A549 (cell line): ENCODE measurements around the gene NR3C2. TPM values are rescaled to one million over a fixed set of nuclear protein-coding genes. Genes with fewer than 3 reads are reported as not detected.

Experiments
- ATAC-seq, 2 experiments: fragments of 200-7000 bp in 1 of 2; fragments of >200 bp in 1 of 2; cut with Nextera tagmentation in 1 of 2; cut with Tn5 transposase in 1 of 2; 3 replicates each; pipeline versions ENCODE4 v1.8.0 to v1.9.1; 2018 to 2020; ENCODE audit warnings: mild to moderate bottlenecking in 1 of 2, moderate library complexity in 1 of 2
- CTCF ChIA-PET: fragments of 300-600 bp; sonication (Branson Sonifier 250); formaldehyde crosslinking; extraction: SDS; loops from one replicate; lab custom pipeline; 2021; ENCODE audit warnings: antibody characterized with exemption, inconsistent platforms; lab: Yijun Ruan, JAX
- POLR2A ChIA-PET: fragments of 350-600 bp; formaldehyde crosslinking; extraction: SDS; loops from one replicate; lab custom pipeline; 2021; ENCODE audit warnings: antibody characterized with exemption, inconsistent platforms; lab: Yijun Ruan, JAX
- DNase-seq, 2 experiments: peaks; one replicate each; pipeline versions ENCODE4 v3.0.0 to v3.0.0-alpha.2; 2011 to 2016; ENCODE audit warnings: low read depth in 1 of 2, low spot score in 1 of 2
- FAIRE-seq: peaks from 2 replicates; lab custom pipeline; 2011; peaks lifted over from hg19 to GRCh38; lab: Jason Lieb, UNC
- H3K27ac ChIP-seq, 2 experiments: fragments of >200 bp; sonication (Bioruptor Twin); formaldehyde crosslinking; 3 replicates each; pipeline ENCODE4 v1.5.1; 2016 to 2017
- H3K4me1 ChIP-seq: fragments of >200 bp; sonication (Bioruptor Twin); formaldehyde crosslinking; 3 replicates; pipeline ENCODE4 v1.6.1; 2016
- H3K4me2 ChIP-seq: fragments of >200 bp; sonication (Bioruptor Twin); formaldehyde crosslinking; 3 replicates; pipeline ENCODE4 v1.6.1; 2016
- H3K4me3 ChIP-seq: fragments of >200 bp; sonication (Bioruptor Twin); formaldehyde crosslinking; 3 replicates; pipeline ENCODE4 v1.5.1; 2016
- H3K9me3 ChIP-seq: fragments of >200 bp; sonication (Bioruptor Twin); formaldehyde crosslinking; 3 replicates; pipeline ENCODE4 v1.6.1; 2016
- CBX8 ChIP-seq: fragments of 200-600 bp; sonication (generic); IDR thresholded peaks from 2 replicates; pipeline ENCODE4 v1.6.1; 2016
- CHD4 ChIP-seq: fragments of 200-600 bp; sonication (generic); IDR thresholded peaks from 2 replicates; pipeline ENCODE4 v1.6.1; 2016; ENCODE audit warnings: antibody characterized with exemption, mild to moderate bottlenecking, borderline replicate concordance
- ESRRA ChIP-seq: fragments of 150-350 bp; IDR thresholded peaks from 2 replicates; pipeline ENCODE4 v1.6.1; 2014; ENCODE audit warnings: mild to moderate bottlenecking, low read length, borderline replicate concordance
- FOSL2 ChIP-seq, 2 experiments: fragments of 450-650 bp in 1 of 2; fragments of >200 bp in 1 of 2; sonication (Bioruptor Twin) in 1 of 2; formaldehyde crosslinking; IDR thresholded peaks; 2 replicates each; pipeline versions ENCODE4 v1.5.0 to v1.6.1; 2016 to 2020; ENCODE audit warnings: mild to moderate bottlenecking in 1 of 2, moderate library complexity in 1 of 2
- HDAC2 ChIP-seq: fragments of 200-600 bp; sonication (generic); IDR thresholded peaks from 2 replicates; pipeline ENCODE4 v1.6.1; 2016
- JUNB ChIP-seq: fragments of >200 bp; sonication (Bioruptor Twin); formaldehyde crosslinking; IDR thresholded peaks from 2 replicates; pipeline ENCODE4 v1.6.1; 2016
- KDM1A ChIP-seq: fragments of 200-600 bp; sonication (generic); IDR thresholded peaks from 2 replicates; pipeline ENCODE4 v1.6.1; 2016; ENCODE audit warnings: low read depth, mild to moderate bottlenecking
- KDM5A ChIP-seq: fragments of 200-600 bp; sonication (generic); IDR thresholded peaks from 2 replicates; pipeline ENCODE4 v1.6.1; 2016; ENCODE audit warnings: antibody characterized with exemption, mild to moderate bottlenecking
- MAFK ChIP-seq: fragments of 450-650 bp; IDR thresholded peaks from 2 replicates; pipeline ENCODE4 v1.6.1; 2014; ENCODE audit not compliant: partially characterized antibody
- NPAS2 ChIP-seq: fragments of 250-450 bp; sonication (Bioruptor Pico); IDR thresholded peaks from 2 replicates; pipeline ENCODE4 v1.8.0; 2022; ENCODE audit warnings: mild to moderate bottlenecking, moderate library complexity, borderline replicate concordance
- PHF8 ChIP-seq: fragments of 200-600 bp; sonication (generic); IDR thresholded peaks from 2 replicates; pipeline ENCODE4 v1.6.1; 2016; ENCODE audit warnings: low read depth, mild to moderate bottlenecking, antibody characterized with exemption, moderate library complexity, borderline replicate concordance
- RAD21 ChIP-seq, 2 experiments: fragments of >200 bp in 1 of 2; sonication (Bioruptor Twin) in 1 of 2; formaldehyde crosslinking in 1 of 2; IDR thresholded peaks in 1 of 2; conservative IDR thresholded peaks in 1 of 2; 2 replicates in 1 of 2; 3 replicates in 1 of 2; pipeline ENCODE4 v1.6.1; 2012 to 2018; ENCODE audit warnings: inconsistent platforms in 1 of 2
- RARB ChIP-seq: fragments of 250-450 bp; sonication (Bioruptor Pico); IDR thresholded peaks from 2 replicates; pipeline ENCODE4 v1.8.0; 2021; ENCODE audit warnings: mild to moderate bottlenecking, moderate library complexity
- RCOR1 ChIP-seq: fragments of 150-350 bp; IDR thresholded peaks from 2 replicates; pipeline ENCODE4 v1.6.1; 2014; ENCODE audit warnings: antibody characterized with exemption, low read length, low read depth
- RFX5 ChIP-seq: fragments of 450-650 bp; IDR thresholded peaks from 2 replicates; pipeline ENCODE4 v1.7.1; 2014; ENCODE audit warnings: antibody characterized with exemption, mild to moderate bottlenecking, moderate library complexity
- RNF2 ChIP-seq: fragments of 200-600 bp; sonication (generic); IDR thresholded peaks from 2 replicates; pipeline ENCODE4 v1.6.1; 2016; ENCODE audit warnings: low read depth, mild to moderate bottlenecking, antibody characterized with exemption, moderate library complexity, borderline replicate concordance
- SMC3 ChIP-seq: fragments of >200 bp; sonication (Bioruptor Twin); formaldehyde crosslinking; IDR thresholded peaks from 3 replicates; pipeline ENCODE4 v1.6.1; 2018; ENCODE audit warnings: inconsistent platforms
- SREBF2 ChIP-seq: fragments of 450-650 bp; IDR thresholded peaks from 2 replicates; pipeline ENCODE4 v1.6.1; 2014; ENCODE audit warnings: mild to moderate bottlenecking, moderate library complexity
- ZNF302 ChIP-seq: fragments of 250-450 bp; sonication (Bioruptor Pico); IDR thresholded peaks from 2 replicates; pipeline ENCODE4 v1.9.0; 2021; ENCODE audit warnings: inconsistent platforms, mild to moderate bottlenecking, moderate library complexity
- ZSCAN20 ChIP-seq: fragments of 250-450 bp; sonication (Bioruptor Pico); IDR thresholded peaks from 2 replicates; pipeline ENCODE4 v1.8.0; 2022; ENCODE audit warnings: mild to moderate bottlenecking, moderate library complexity
- WGBS: methylation state at CpG from one replicate; pipeline ENCODE4 v1.1.6; 2017; ENCODE audit errors: missing lambda C conversion rate; 5-methylcytosine and 5-hydroxymethylcytosine counted together
- polyA plus RNA-seq, 4 experiments: library from polyadenylated mRNA; depleted of rRNA in 3 of 4; stranded (reverse); fragments of >200 nt; fragmentation: RNase III in 1 of 4; extraction: RNeasy Plus Mini Kit Qiagen cat#74134 plus additional on column Dnase treatment in 1 of 4; gene quantifications; 2 replicates in 3 of 4; 3 replicates in 1 of 4; pipeline ENCODE4 v1.2.3, GENCODE V29; 2011 to 2017
- TF ChIP-seq, protein P1 (sequence below): fragments of 200-600 bp; sonication (generic); IDR thresholded peaks from 2 replicates; pipeline ENCODE4 v1.6.1; 2016; ENCODE audit warnings: antibody characterized with exemption, mild to moderate bottlenecking, moderate library complexity
- TF ChIP-seq, protein P2 (sequence below): fragments of >200 bp; sonication (Bioruptor Twin); formaldehyde crosslinking; IDR thresholded peaks from 3 replicates; pipeline ENCODE4 v1.6.1; 2016
- TF ChIP-seq, protein P3 (sequence below): fragments of 250-450 bp; sonication (Bioruptor Pico); IDR thresholded peaks from 2 replicates; pipeline ENCODE4 v1.5.0; 2021; ENCODE audit warnings: mild to moderate bottlenecking, moderate library complexity, borderline replicate concordance

NR3C2 gene
- polyA plus RNA-seq, 2 of the 4 experiments (the other 2 are of a cell fraction), result 0.01 to 0.03 TPM

DNA sequence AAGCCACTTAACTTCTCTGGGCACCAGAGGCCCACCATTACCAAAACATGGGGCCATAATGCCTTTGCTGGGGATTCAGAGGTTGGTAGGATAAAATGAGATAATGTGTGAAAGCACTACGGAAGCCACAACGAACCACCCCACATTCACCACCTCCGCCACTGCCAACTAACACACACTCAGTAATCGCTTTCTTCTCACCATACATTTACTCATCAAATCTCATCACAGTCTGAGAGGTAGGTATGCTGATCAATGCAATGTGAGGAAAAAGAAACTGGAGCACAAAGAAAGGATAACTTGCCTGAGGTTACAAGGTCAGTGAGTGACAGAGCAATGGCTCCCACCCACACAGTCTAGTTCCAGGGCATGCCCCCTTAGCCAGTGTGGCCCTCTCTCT, 257.3 kb downstream of the NR3C2 start:
- Histone ChIP-seq H3K4me1 (no peaks in the 10 kb centered on the region), H3K4me3 (no peak overlapping the region), H3K9me3 (no peaks in the 10 kb centered on the region), H3K4me2 (no peak overlapping the region), H3K27ac (no peak overlapping the region)
- ATAC-seq, result no peak
- 96% methylated on average over 4 of the region's 4 CpGs for WGBS
- POLR2A ChIA-PET, result no interaction called here
- no peak for DNase-seq
- no peak for TF ChIP-seq ZSCAN20 (CRISPR knock-in tag)
- no peak for TF ChIP-seq RARB (CRISPR knock-in tag)
- TF ChIP-seq RNF2, result no peak
- no peak for TF ChIP-seq RAD21 (conservative IDR thresholded peaks at IDR 0.05 in 1 of 2, IDR thresholded peaks at IDR 0.05 in 1 of 2)
- TF ChIP-seq, protein P1, sequence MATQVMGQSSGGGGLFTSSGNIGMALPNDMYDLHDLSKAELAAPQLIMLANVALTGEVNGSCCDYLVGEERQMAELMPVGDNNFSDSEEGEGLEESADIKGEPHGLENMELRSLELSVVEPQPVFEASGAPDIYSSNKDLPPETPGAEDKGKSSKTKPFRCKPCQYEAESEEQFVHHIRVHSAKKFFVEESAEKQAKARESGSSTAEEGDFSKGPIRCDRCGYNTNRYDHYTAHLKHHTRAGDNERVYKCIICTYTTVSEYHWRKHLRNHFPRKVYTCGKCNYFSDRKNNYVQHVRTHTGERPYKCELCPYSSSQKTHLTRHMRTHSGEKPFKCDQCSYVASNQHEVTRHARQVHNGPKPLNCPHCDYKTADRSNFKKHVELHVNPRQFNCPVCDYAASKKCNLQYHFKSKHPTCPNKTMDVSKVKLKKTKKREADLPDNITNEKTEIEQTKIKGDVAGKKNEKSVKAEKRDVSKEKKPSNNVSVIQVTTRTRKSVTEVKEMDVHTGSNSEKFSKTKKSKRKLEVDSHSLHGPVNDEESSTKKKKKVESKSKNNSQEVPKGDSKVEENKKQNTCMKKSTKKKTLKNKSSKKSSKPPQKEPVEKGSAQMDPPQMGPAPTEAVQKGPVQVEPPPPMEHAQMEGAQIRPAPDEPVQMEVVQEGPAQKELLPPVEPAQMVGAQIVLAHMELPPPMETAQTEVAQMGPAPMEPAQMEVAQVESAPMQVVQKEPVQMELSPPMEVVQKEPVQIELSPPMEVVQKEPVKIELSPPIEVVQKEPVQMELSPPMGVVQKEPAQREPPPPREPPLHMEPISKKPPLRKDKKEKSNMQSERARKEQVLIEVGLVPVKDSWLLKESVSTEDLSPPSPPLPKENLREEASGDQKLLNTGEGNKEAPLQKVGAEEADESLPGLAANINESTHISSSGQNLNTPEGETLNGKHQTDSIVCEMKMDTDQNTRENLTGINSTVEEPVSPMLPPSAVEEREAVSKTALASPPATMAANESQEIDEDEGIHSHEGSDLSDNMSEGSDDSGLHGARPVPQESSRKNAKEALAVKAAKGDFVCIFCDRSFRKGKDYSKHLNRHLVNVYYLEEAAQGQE, result no peak
- no peak for TF ChIP-seq JUNB
- TF ChIP-seq ZNF302 (CRISPR knock-in tag), result no peak
- TF ChIP-seq RFX5, result no peak
- no peak for TF ChIP-seq CBX8
- FAIRE-seq, result no peak
- CTCF ChIA-PET, result no interaction called here

DNA sequence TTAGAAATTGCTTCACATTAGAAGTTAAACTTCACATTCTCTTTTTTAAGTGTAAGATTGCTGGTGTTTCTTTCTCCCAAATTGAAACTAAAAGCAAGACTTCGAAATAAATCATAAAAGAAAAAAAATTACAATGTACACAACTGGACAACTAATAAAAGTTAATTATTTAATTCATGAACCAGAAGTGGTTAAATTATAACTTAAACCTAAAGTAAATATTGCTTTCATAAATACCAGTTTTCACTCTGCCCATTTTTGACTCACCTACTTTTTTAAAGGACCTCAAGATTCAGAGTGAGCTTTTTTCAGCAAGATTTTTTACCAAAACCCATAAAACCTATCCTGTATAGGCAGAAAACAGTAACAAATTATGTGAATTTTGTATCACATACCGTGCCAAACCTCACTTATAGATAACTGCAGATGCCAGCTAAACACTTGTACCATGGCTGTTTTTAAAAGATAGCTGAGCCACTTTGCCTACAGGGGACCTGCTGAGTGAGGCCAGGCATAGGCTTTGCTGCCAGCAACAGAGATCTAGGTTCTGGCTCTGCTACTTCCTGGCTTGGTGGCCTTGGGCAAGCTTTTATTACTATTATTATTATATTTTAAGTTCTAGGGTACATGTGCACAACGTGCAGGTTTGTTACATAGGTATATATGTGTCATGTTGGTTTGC, 259.8 kb downstream of the NR3C2 start:
- POLR2A ChIA-PET, result no interaction called here
- Histone ChIP-seq H3K4me1 (no peaks in the 10 kb centered on the region), H3K4me2 (no peak overlapping the region; the same call in 2 of the 3 replicates), H3K9me3 (no peaks in the 10 kb centered on the region), H3K27ac (no peak overlapping the region)
- CTCF ChIA-PET, result no interaction called here
- ATAC-seq, result no peak
- no peak for TF ChIP-seq KDM5A
- TF ChIP-seq, all 56 proteins: peak for 0
- WGBS, result 27% methylated on average over 3 of the region's 3 CpGs
- DNase-seq, result no peak
- H3K4me3 ChIP-seq, result no peak overlapping the region
- FAIRE-seq, result no peak

- Histone ChIP-seq H3K9me3 (no peaks in the 10 kb centered on the region), H3K4me3 (no peak overlapping the region), H3K27ac (no peak overlapping the region), H3K4me2 (no peak overlapping the region), H3K4me1 (no peaks in the 10 kb centered on the region)
- WGBS, result 61% methylated on average over 5 of the region's 5 CpGs
- no peak for FAIRE-seq
- DNase-seq, result no peak
- TF ChIP-seq KDM1A (no peak), SMC3 (no peak), MAFK (peak; percentile 82), NPAS2 (CRISPR knock-in tag) (no peak), ESRRA (no peak)
- ChIA-PET CTCF (no interaction called here), POLR2A (no interaction called here)
- no peak for ATAC-seq
These were observed 268.7 kb downstream of the NR3C2 start for GRCh38 chr4:148173397-148174017.

DNA sequence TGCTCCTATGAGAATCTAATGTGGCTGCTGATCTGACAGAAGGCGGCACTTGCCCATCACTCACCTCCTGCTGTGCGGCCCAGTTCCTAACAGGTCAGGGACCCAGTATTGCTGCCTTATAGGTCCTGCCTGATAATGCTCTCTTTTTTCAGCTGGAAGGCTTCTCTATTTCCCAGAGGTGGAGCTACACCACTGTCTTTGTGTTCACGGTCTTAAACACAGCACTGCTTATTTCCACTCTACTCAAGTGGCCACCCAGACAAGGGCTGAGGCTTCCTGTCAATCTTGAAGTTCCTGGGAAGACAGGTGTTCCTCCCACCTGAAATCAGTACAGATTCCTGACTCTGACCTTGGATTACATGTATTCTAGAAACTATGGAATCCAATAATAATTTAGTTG, 270.6 kb downstream of the NR3C2 start:
- ChIA-PET POLR2A (no interaction called here), CTCF (interaction anchor here (0.6 kb wide), 1 partner anchor 18 kb away, joined by 3 read pairs; no protein-coding TSS in a partner anchor)
- ATAC-seq, result no peak
- Histone ChIP-seq H3K9me3 (no peaks in the 10 kb centered on the region), H3K27ac (no peak overlapping the region), H3K4me2 (no peak overlapping the region), H3K4me3 (no peak overlapping the region), H3K4me1 (no peaks in the 10 kb centered on the region)
- 7% methylated on average over 1 of the region's 3 CpGs for WGBS
- DNase-seq, result no peak
- no peak for FAIRE-seq
- TF ChIP-seq PHF8, result no peak
- TF ChIP-seq, protein P2, sequence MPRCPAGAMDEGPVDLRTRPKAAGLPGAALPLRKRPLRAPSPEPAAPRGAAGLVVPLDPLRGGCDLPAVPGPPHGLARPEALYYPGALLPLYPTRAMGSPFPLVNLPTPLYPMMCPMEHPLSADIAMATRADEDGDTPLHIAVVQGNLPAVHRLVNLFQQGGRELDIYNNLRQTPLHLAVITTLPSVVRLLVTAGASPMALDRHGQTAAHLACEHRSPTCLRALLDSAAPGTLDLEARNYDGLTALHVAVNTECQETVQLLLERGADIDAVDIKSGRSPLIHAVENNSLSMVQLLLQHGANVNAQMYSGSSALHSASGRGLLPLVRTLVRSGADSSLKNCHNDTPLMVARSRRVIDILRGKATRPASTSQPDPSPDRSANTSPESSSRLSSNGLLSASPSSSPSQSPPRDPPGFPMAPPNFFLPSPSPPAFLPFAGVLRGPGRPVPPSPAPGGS, result no peak
- TF ChIP-seq ESRRA, result no peak
- no peak for TF ChIP-seq ZNF302 (CRISPR knock-in tag)
- TF ChIP-seq RCOR1, result no peak
- TF ChIP-seq, protein P3, sequence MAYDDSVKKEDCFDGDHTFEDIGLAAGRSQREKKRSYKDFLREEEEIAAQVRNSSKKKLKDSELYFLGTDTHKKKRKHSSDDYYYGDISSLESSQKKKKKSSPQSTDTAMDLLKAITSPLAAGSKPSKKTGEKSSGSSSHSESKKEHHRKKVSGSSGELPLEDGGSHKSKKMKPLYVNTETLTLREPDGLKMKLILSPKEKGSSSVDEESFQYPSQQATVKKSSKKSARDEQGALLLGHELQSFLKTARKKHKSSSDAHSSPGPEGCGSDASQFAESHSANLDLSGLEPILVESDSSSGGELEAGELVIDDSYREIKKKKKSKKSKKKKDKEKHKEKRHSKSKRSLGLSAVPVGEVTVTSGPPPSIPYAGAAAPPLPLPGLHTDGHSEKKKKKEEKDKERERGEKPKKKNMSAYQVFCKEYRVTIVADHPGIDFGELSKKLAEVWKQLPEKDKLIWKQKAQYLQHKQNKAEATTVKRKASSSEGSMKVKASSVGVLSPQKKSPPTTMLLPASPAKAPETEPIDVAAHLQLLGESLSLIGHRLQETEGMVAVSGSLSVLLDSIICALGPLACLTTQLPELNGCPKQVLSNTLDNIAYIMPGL (CRISPR knock-in tag), result no peak
- TF ChIP-seq CHD4, result no peak
- TF ChIP-seq FOSL2 (IDR thresholded peaks at IDR 0.05), result no peak
- no peak for TF ChIP-seq FOSL2 (CRISPR knock-in tag; IDR thresholded peaks at IDR 0.05)
- no peak for TF ChIP-seq HDAC2
- TF ChIP-seq SREBF2, result no peak
- TF ChIP-seq RAD21 (conservative IDR thresholded peaks at IDR 0.05 in 1 of 2, IDR thresholded peaks at IDR 0.05 in 1 of 2), result no peak
- TF ChIP-seq KDM1A, result no peak
